Heart left ventricle (tissue), 13 donors: ENCODE data around the gene STAG1.

Source experiments
- CTCF ChIP-seq, 12 donors: fragments of 200-600 bp; sonication (generic) in 4 of 12; IDR thresholded peaks; one replicate each; pipeline versions ENCODE4 v1.5.0 to v1.8.0; 2018 to 2022; ENCODE audit warnings: antibody characterized with exemption in 12 of 12, mild to moderate bottlenecking in 5 of 12
- POLR2A ChIP-seq, 2 donors: fragments of 450-650 bp; IDR thresholded peaks; one replicate each; pipeline ENCODE4 v1.6.1; 2017; ENCODE audit warnings: antibody characterized with exemption in 2 of 2, mild to moderate bottlenecking in 2 of 2, moderate library complexity in 2 of 2
- donor health status: ischemic (EF 13 %, LVEDD 7.1; RV severe dilation, severe dysfunction).
- donor health status: DM: no; HTN: yes; CAD: no.
- donor health status: DM: no; HTN: no; CAD: no.
- donor health status: ischemic (EF 25% LVEDD 6.9; RV normal size, moderate dysfunction).
- donor health status: ischemic (EF 25% LVEDD 5.7; RV mildly dilated, moderate dysfunction).
- donor health status: ischemic (EF 35%, LVEDD 5.7; RV mildly dilated, moderate dysfunction).
- donor health status: nonischemic (EF 11% LVEDD 7.7; RV severe dilation, severe dysfunction).
- donor health status: DM: yes; HTN: yes; CAD: no.
- donor health status: PGD.
- donor health status: ischemic (EF 29% LVEDD 5.4; RV normal size, mild dysfunction).
- donor health status: nonischemic (EF 23%, LVEDD 6.1; RV moderate dilation, normal function).

- no peak for TF ChIP-seq CTCF (IDR thresholded peaks at IDR 0.05)
- TF ChIP-seq POLR2A (IDR thresholded peaks at IDR 0.05): no peak
Measured at GRCh38 chr3:136465296-136465695, 286.9 kb downstream of the STAG1 start.
